GM12891 (cell line): Measurements from ENCODE around the gene HYLS1.

ENCODE experiments used
- POLR2A ChIP-seq: IDR thresholded peaks from 2 replicates; pipeline ENCODE4 v1.6.1; 2011; ENCODE audit warnings: low read depth, low read length, control low read depth
- POLR2AphosphoS5 ChIP-seq: IDR thresholded peaks from 2 replicates; pipeline ENCODE4 v1.6.1; 2011; ENCODE audit warnings: low read depth, low read length, control low read depth

- no peak for TF ChIP-seq POLR2A
- no peak for TF ChIP-seq POLR2AphosphoS5
Observed at GRCh38 chr11:125949271-125950177, 62.1 kb downstream of the HYLS1 start.
